Measurements from ENCODE around the gene CNTNAP2.

The CNTNAP2 gene

GRCh38 chr7:147047696-147048095 lies 931.1 kb downstream of the CNTNAP2 start:
- no peak overlapping the region for H2BK15ac ChIP-seq (replicated peaks; ENCODE audit: low read depth)
- H2AK5ac ChIP-seq (ENCODE audit: low read length) = no peak overlapping the region
- H3K79me1 ChIP-seq (ENCODE audit: low read length) = no peaks in the 10 kb centered on the region
- no peak overlapping the region for H3K27ac ChIP-seq (ENCODE audit: low read depth, low read length)
- no peak overlapping the region for H3K23ac ChIP-seq (ENCODE audit: low read length)
- no peaks in the 10 kb centered on the region for H3K4me1 ChIP-seq (ENCODE audit: control insufficient read depth, low read depth, low read length)
- no peaks in the 10 kb centered on the region for H3K36me3 ChIP-seq (ENCODE audit: control insufficient read depth, insufficient read depth, low read length)
- no peaks in the 10 kb centered on the region for H3K79me2 ChIP-seq (ENCODE audit: control insufficient read depth, insufficient read depth, low read length)
- no peak overlapping the region for H2BK120ac ChIP-seq (ENCODE audit: low read depth, low read length)
- H4K5ac ChIP-seq (ENCODE audit: low read length) = no peak overlapping the region
- no peak overlapping the region for H2BK5ac ChIP-seq (ENCODE audit: low read length)
- no peaks in the 10 kb centered on the region for H3K27me3 ChIP-seq (ENCODE audit: insufficient read depth, low read length, poor library complexity)
- no peak for DNase-seq
- H3K56ac ChIP-seq (ENCODE audit: low read length) = no peak overlapping the region
- H3K18ac ChIP-seq (ENCODE audit: low read length) = no peak overlapping the region
- no peak overlapping the region for H3K4me3 ChIP-seq (ENCODE audit: low read length)
- no CpG with 5 or more reads among the region's 2 CpGs for WGBS (ENCODE audit: extremely low coverage, insufficient coverage, low lambda C conversion rate)
- no peak overlapping the region for H4K8ac ChIP-seq (ENCODE audit: low read depth, low read length)
- H3K4me2 ChIP-seq (ENCODE audit: low read length) = no peak overlapping the region
- H3K9ac ChIP-seq (ENCODE audit: low read length) = no peak overlapping the region
- no peak overlapping the region for H3K4ac ChIP-seq (ENCODE audit: low read depth, low read length)

- no peak overlapping the region for H4K5ac ChIP-seq (ENCODE audit: low read length)
- no peak overlapping the region for H4K8ac ChIP-seq (ENCODE audit: low read depth, low read length)
- no peak overlapping the region for H3K18ac ChIP-seq (ENCODE audit: low read length)
- no peak overlapping the region for H2AK5ac ChIP-seq (ENCODE audit: low read length)
- no peak overlapping the region for H3K4me2 ChIP-seq (ENCODE audit: low read length)
- no peaks in the 10 kb centered on the region for H3K79me1 ChIP-seq (ENCODE audit: low read length)
- H3K4me1 ChIP-seq (ENCODE audit: control insufficient read depth, low read depth, low read length) = no peaks in the 10 kb centered on the region
- H3K4me3 ChIP-seq (ENCODE audit: low read length) = no peak overlapping the region
- DNase-seq = no peak
- no peak overlapping the region for H2BK5ac ChIP-seq (ENCODE audit: low read length)
- H3K36me3 ChIP-seq (ENCODE audit: control insufficient read depth, insufficient read depth, low read length) = no peaks in the 10 kb centered on the region
- no peak overlapping the region for H3K9ac ChIP-seq (ENCODE audit: low read length)
- H3K4ac ChIP-seq (ENCODE audit: low read depth, low read length) = no peak overlapping the region
- no peak overlapping the region for H3K23ac ChIP-seq (ENCODE audit: low read length)
- no peaks in the 10 kb centered on the region for H3K79me2 ChIP-seq (ENCODE audit: control insufficient read depth, insufficient read depth, low read length)
- H2BK15ac ChIP-seq (replicated peaks; ENCODE audit: low read depth) = no peak overlapping the region
- H2BK120ac ChIP-seq (ENCODE audit: low read depth, low read length) = no peak overlapping the region
- H3K56ac ChIP-seq (ENCODE audit: low read length) = no peak overlapping the region
- WGBS (ENCODE audit: extremely low coverage, insufficient coverage, low lambda C conversion rate) = no CpG with 5 or more reads among the region's 5 CpGs
- no peaks in the 10 kb centered on the region for H3K27me3 ChIP-seq (ENCODE audit: insufficient read depth, low read length, poor library complexity)
- no peak overlapping the region for H3K27ac ChIP-seq (ENCODE audit: low read depth, low read length)
These were observed 932.3 kb downstream of the CNTNAP2 start for GRCh38 chr7:147048864-147049263.

- Histone ChIP-seq H3K4me3 (ENCODE audit: low read length) (no peak overlapping the region), H3K18ac (ENCODE audit: low read length) (no peak overlapping the region), H3K79me1 (ENCODE audit: low read length) (no peaks in the 10 kb centered on the region), H4K5ac (ENCODE audit: low read length) (no peak overlapping the region), H3K4ac (ENCODE audit: low read depth, low read length) (no peak overlapping the region), H3K56ac (ENCODE audit: low read length) (no peak overlapping the region), H3K4me2 (ENCODE audit: low read length) (no peak overlapping the region), H3K79me2 (ENCODE audit: control insufficient read depth, insufficient read depth, low read length) (no peaks in the 10 kb centered on the region), H2AK5ac (ENCODE audit: low read length) (no peak overlapping the region), H3K27ac (ENCODE audit: low read depth, low read length) (no peak overlapping the region), H3K9ac (ENCODE audit: low read length) (no peak overlapping the region), H3K27me3 (ENCODE audit: insufficient read depth, low read length, poor library complexity) (no peaks in the 10 kb centered on the region), H2BK5ac (ENCODE audit: low read length) (no peak overlapping the region), H3K36me3 (ENCODE audit: control insufficient read depth, insufficient read depth, low read length) (no peaks in the 10 kb centered on the region), H2BK120ac (ENCODE audit: low read depth, low read length) (no peak overlapping the region), H3K23ac (ENCODE audit: low read length) (no peak overlapping the region), H2BK15ac (replicated peaks; ENCODE audit: low read depth) (no peak overlapping the region), H4K8ac (ENCODE audit: low read depth, low read length) (no peak overlapping the region), H3K4me1 (ENCODE audit: control insufficient read depth, low read depth, low read length) (no peaks in the 10 kb centered on the region)
- no peak for DNase-seq
These were observed 936.2 kb downstream of the CNTNAP2 start for GRCh38 chr7:147052818-147053217.

GRCh38 chr7:147053746-147054145 lies 937.1 kb downstream of the CNTNAP2 start:
- no peak overlapping the region for H3K18ac ChIP-seq (ENCODE audit: low read length)
- no peak overlapping the region for H3K27ac ChIP-seq (ENCODE audit: low read depth, low read length)
- H3K4me2 ChIP-seq (ENCODE audit: low read length) = no peak overlapping the region
- H3K56ac ChIP-seq (ENCODE audit: low read length) = no peak overlapping the region
- no peak overlapping the region for H2BK120ac ChIP-seq (ENCODE audit: low read depth, low read length)
- H2BK5ac ChIP-seq (ENCODE audit: low read length) = no peak overlapping the region
- DNase-seq = no peak
- no peaks in the 10 kb centered on the region for H3K4me1 ChIP-seq (ENCODE audit: control insufficient read depth, low read depth, low read length)
- no peaks in the 10 kb centered on the region for H3K27me3 ChIP-seq (ENCODE audit: insufficient read depth, low read length, poor library complexity)
- no peaks in the 10 kb centered on the region for H3K36me3 ChIP-seq (ENCODE audit: control insufficient read depth, insufficient read depth, low read length)
- no peak overlapping the region for H4K5ac ChIP-seq (ENCODE audit: low read length)
- H3K79me1 ChIP-seq (ENCODE audit: low read length) = no peaks in the 10 kb centered on the region
- H2BK15ac ChIP-seq (replicated peaks; ENCODE audit: low read depth) = no peak overlapping the region
- H4K8ac ChIP-seq (ENCODE audit: low read depth, low read length) = no peak overlapping the region
- H3K9ac ChIP-seq (ENCODE audit: low read length) = no peak overlapping the region
- no peak overlapping the region for H3K23ac ChIP-seq (ENCODE audit: low read length)
- WGBS (ENCODE audit: extremely low coverage, insufficient coverage, low lambda C conversion rate) = no CpG with 5 or more reads among the region's 5 CpGs
- H3K4ac ChIP-seq (ENCODE audit: low read depth, low read length) = no peak overlapping the region
- no peak overlapping the region for H2AK5ac ChIP-seq (ENCODE audit: low read length)
- H3K4me3 ChIP-seq (ENCODE audit: low read length) = no peak overlapping the region
- H3K79me2 ChIP-seq (ENCODE audit: control insufficient read depth, insufficient read depth, low read length) = no peaks in the 10 kb centered on the region

GRCh38 chr7:147060070-147060469 lies 943.5 kb downstream of the CNTNAP2 start:
- H2BK5ac ChIP-seq (ENCODE audit: low read length) = no peak overlapping the region
- no peak overlapping the region for H3K4ac ChIP-seq (ENCODE audit: low read depth, low read length)
- H3K79me1 ChIP-seq (ENCODE audit: low read length) = no peaks in the 10 kb centered on the region
- no peak overlapping the region for H4K8ac ChIP-seq (ENCODE audit: low read depth, low read length)
- H3K4me3 ChIP-seq (ENCODE audit: low read length) = no peak overlapping the region
- no CpG with 5 or more reads among the region's 3 CpGs for WGBS (ENCODE audit: extremely low coverage, insufficient coverage, low lambda C conversion rate)
- H4K5ac ChIP-seq (ENCODE audit: low read length) = no peak overlapping the region
- DNase-seq = no peak
- H3K79me2 ChIP-seq (ENCODE audit: control insufficient read depth, insufficient read depth, low read length) = no peaks in the 10 kb centered on the region
- H3K27me3 ChIP-seq (ENCODE audit: insufficient read depth, low read length, poor library complexity) = no peaks in the 10 kb centered on the region
- no peak overlapping the region for H3K27ac ChIP-seq (ENCODE audit: low read depth, low read length)
- no peak overlapping the region for H2BK120ac ChIP-seq (ENCODE audit: low read depth, low read length)
- no peak overlapping the region for H3K56ac ChIP-seq (ENCODE audit: low read length)
- no peak overlapping the region for H2AK5ac ChIP-seq (ENCODE audit: low read length)
- no peak overlapping the region for H3K9ac ChIP-seq (ENCODE audit: low read length)
- no peak overlapping the region for H3K4me2 ChIP-seq (ENCODE audit: low read length)
- no peaks in the 10 kb centered on the region for H3K4me1 ChIP-seq (ENCODE audit: control insufficient read depth, low read depth, low read length)
- H3K36me3 ChIP-seq (ENCODE audit: control insufficient read depth, insufficient read depth, low read length) = no peaks in the 10 kb centered on the region
- no peak overlapping the region for H3K23ac ChIP-seq (ENCODE audit: low read length)
- H3K18ac ChIP-seq (ENCODE audit: low read length) = no peak overlapping the region
- no peak overlapping the region for H2BK15ac ChIP-seq (replicated peaks; ENCODE audit: low read depth)

- Histone ChIP-seq H3K36me3 (ENCODE audit: control insufficient read depth, insufficient read depth, low read length) (no peaks in the 10 kb centered on the region), H3K23ac (ENCODE audit: low read length) (no peak overlapping the region), H3K18ac (ENCODE audit: low read length) (no peak overlapping the region), H2BK120ac (ENCODE audit: low read depth, low read length) (no peak overlapping the region), H4K8ac (ENCODE audit: low read depth, low read length) (no peak overlapping the region), H3K4ac (ENCODE audit: low read depth, low read length) (no peak overlapping the region), H3K4me2 (ENCODE audit: low read length) (no peak overlapping the region), H4K5ac (ENCODE audit: low read length) (no peak overlapping the region), H3K4me3 (ENCODE audit: low read length) (no peak overlapping the region), H2AK5ac (ENCODE audit: low read length) (no peak overlapping the region), H3K79me1 (ENCODE audit: low read length) (no peaks in the 10 kb centered on the region), H3K9ac (ENCODE audit: low read length) (no peak overlapping the region), H3K4me1 (ENCODE audit: control insufficient read depth, low read depth, low read length) (no peaks in the 10 kb centered on the region), H2BK15ac (replicated peaks; ENCODE audit: low read depth) (no peak overlapping the region), H2BK5ac (ENCODE audit: low read length) (no peak overlapping the region), H3K27ac (ENCODE audit: low read depth, low read length) (no peak overlapping the region), H3K56ac (ENCODE audit: low read length) (no peak overlapping the region), H3K79me2 (ENCODE audit: control insufficient read depth, insufficient read depth, low read length) (no peaks in the 10 kb centered on the region), H3K27me3 (ENCODE audit: insufficient read depth, low read length, poor library complexity) (no peaks in the 10 kb centered on the region)
- no peak for DNase-seq
- WGBS (ENCODE audit: extremely low coverage, insufficient coverage, low lambda C conversion rate) = no CpG with 5 or more reads among the region's 4 CpGs
These were observed 946.3 kb downstream of the CNTNAP2 start for GRCh38 chr7:147062897-147063296.
